NCI-H2171 (cell line): ENCODE data around the gene ECHDC1.
"Not testable (repeated sequence)": the region's sequence is repeated elsewhere in the genome, so short reads cannot be mapped to it uniquely, and the experiment has no call there.

Experiments used
- DNase-seq: peaks from one replicate; lab custom pipeline; 2025; lab: John Stamatoyannopoulos, UW

The ECHDC1 gene

GRCh38 chr6:127342946-127343808 lies at the start of gene ECHDC1:
Gene ECHDC1 (minus strand): TSS chr6:127343609. CDS start chr6:127331028, 12,581 bp downstream.
- peak; percentile 74 for DNase-seq

GRCh38 chr6:127392301-127392700 lies 48.9 kb upstream of the ECHDC1 start:
- DNase-seq: no peak

- no peak for DNase-seq
Observed at GRCh38 chr6:127391094-127391953, 47.9 kb upstream of the ECHDC1 start.

DNA sequence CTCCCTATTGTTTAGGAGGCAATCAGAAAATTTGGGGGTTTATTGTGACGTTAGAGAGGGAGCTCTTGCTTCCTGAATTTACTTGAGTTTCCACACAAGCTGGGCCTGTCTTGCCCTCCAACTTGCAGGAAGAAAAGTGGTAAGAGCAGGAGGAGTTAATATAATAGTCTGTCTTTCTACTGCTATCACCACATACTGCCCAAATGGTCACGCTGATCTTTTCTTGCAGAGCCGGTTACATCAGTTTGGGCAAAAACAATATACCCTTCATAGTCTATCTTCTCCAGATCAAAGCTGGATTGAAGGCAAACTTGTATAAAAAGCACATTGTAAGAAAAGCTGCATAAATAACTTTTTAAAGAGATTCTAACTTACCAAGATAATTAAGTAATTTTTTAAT lies 46.3 kb upstream of the ECHDC1 start:
- no peak for DNase-seq

DNA sequence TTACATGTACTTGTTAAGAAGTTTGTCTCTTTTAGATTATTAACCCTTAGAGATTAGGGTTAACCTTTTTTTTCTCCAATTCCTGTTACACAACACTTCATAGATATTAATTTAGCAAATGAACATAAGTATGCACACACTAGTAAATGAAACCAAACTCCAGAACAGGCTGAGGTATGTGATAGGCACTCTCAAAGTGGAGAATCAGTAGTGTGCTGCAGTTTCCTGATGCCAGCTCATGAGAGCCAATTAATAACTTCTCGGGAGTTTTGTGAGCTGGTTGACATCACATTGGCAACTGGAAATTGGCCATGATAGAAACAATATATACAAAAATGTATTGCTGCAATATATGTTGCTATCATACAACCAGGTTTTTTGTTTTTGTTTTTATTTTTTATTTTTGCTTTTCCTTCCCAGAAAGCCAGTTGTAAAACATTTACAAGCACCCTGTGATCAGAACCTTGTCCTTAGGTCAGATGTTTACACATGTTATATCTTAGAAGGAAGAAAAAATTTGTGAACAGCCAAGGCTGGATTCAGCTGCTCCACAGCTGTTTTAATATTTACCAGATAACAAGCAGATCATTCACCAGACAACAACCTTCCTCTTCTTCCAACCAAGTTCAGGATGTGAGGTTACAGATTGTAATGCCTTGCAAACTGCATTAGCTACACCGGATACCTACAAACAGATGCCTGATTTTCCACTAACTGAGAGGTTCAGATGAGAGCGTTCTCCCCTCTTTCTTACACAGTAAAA lies 42.4 kb upstream of the ECHDC1 start:
- DNase-seq: no peak

- not testable (repeated sequence) for DNase-seq
Observed at GRCh38 chr6:127384848-127385247, 41.4 kb upstream of the ECHDC1 start.

DNA sequence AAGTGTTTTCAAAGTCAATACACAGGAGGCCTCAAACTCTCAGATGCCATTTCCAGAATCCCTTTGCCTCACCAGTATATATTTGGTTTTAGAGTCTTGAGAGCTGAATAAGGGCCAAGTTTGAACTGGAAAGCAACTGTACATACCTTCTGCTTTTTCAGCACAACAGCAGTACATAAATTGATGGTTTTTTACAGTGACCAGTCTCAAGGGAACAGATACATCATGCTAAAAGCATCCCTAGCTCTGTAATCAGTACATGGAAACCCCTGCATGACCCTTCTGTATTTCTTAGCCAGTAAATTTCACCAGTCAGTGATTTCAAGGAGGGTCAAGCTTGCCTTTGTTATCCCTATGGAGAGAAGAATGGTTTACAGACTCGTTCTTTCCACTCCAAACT lies 40.6 kb upstream of the ECHDC1 start:
- DNase-seq: no peak

DNA sequence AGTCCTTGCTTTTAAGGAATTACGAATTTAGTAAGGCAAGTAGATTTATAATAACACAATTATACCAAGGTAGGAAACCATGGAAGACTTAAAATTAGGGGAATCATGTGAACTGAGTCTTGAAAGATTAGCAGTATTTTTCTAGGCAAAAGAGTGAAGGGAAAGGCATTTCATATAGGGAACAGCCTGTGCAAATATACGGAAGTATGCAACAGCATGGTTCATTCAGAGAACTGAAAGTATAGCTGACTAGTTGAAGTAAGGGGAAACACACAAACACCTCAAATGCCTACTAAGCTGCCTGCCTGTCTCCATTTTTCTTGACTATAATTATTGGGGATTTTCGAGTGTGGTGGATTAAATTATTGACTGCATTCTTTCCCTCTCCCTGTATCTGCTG lies 39.0 kb upstream of the ECHDC1 start:
- no peak for DNase-seq

DNA sequence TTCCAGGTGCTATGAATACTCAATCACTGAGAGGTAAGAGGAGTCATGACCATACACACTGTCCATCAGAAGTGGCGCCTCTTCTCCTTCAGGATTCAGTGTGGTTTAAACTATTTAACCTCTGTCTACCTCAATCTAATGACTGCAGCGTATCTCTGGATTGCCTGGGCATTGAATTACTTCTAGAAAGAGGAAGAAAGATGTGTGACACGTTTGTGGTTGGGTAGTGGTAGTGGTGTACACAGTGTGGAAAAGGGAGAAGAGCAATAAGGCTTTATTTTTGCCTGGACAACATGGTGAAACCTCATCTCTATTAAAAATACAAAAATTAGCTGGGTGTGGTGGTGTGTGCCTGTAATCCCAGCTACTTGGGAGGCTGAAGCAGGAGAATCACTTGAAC lies 38.0 kb upstream of the ECHDC1 start:
- no peak for DNase-seq

DNA sequence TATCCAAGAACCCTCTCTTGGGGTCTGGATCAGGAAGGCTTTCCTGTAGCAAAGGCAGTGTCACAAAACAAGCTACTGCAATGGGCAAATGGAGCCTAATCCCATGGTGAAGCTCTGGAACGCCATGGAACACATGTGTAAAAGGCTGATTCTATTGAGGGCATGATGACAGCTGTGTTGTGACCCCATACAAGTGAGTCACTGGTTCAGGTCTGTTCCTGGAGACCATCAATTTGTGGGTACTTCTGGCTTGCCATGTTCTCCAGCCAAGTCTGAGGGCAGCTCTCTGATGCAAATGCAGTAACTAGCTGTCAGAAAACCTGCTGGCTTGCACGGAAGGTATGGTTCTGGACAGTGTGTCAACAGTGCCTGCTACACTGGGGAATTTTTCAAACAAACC lies 33.3 kb upstream of the ECHDC1 start:
- DNase-seq: no peak

DNA sequence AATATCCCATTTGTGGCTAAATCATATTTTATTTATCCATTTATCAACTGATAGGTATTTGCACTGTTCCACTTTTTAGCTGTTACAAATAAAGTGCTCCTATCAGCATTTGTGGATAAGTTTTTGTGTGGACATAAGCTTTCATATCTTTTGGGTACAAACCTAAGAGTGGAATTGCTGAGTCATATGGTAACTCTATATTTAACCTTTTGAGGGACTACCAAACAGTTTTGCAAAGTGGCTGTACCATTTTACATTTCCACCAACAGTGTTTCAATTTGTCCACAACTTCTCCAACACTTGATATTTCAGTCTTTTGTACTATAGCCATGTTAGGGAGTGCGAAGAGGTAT lies 23.6 kb upstream of the ECHDC1 start:
- no peak for DNase-seq

- no peak for DNase-seq
Observed at GRCh38 chr6:127366282-127367022, 23.0 kb upstream of the ECHDC1 start.

GRCh38 chr6:127365874-127366273 lies 22.5 kb upstream of the ECHDC1 start:
- DNase-seq: no peak

GRCh38 chr6:127352524-127352923 lies 9.1 kb upstream of the ECHDC1 start:
- no peak for DNase-seq

DNA sequence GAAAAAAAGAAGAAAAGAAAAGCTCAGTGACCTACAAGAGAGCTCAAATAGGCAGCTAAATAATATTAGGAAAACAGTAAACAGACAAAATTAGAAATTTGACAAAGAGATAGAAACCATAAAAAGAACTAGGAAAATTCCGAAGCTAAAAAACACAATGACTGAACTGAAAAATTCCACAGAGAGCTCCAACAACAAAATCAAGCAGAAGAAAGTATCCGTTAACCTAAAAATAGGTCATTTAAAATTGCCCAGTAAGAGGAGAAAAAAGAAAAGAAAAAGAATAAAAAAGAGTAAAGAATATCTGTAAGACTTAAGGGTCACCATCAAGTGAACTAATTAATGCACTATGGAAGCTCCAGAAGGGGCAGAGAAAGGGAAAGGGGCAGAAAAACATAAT lies 6.6 kb upstream of the ECHDC1 start:
- DNase-seq: no peak

- no peak for DNase-seq
Observed at GRCh38 chr6:127348028-127348661, 4.7 kb upstream of the ECHDC1 start.

DNA sequence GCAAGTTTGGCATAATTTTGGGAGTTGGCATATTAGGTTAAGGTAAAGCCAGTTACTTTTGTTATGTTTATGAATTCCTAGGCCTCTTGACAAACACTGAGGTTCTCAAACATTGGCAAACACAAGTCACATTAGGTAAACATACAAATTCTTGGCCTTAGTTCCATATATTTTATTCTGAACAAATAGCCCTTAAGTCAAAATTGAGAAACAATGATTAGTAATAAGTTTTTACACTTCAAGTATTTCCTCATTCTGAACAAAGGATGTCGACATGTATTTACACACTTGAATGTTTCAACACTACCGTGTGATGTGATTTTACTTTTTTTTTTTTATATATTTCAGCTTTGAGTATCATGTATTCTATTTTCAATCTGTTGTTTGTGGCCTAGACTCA lies 3.8 kb upstream of the ECHDC1 start:
- DNase-seq: no peak

DNA sequence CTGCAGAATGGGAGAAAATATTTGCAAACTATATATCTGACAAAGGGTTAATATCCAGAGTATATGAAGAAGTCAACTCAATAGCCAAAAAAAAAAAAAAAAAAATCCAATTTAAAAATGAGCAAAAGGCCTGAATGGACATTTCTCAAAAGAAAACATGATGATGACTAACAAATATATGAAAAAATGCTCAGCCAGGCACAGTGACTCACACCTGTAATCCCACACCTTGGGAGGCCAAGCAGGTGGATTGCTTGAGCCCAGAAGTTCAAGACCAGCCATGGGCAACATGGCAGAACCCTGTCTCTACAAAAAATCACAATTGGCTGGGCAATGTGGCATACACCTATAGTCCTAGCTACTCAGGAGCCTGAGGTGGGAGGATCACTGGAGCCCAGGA lies 2.1 kb upstream of the ECHDC1 start:
- no peak for DNase-seq

DNA sequence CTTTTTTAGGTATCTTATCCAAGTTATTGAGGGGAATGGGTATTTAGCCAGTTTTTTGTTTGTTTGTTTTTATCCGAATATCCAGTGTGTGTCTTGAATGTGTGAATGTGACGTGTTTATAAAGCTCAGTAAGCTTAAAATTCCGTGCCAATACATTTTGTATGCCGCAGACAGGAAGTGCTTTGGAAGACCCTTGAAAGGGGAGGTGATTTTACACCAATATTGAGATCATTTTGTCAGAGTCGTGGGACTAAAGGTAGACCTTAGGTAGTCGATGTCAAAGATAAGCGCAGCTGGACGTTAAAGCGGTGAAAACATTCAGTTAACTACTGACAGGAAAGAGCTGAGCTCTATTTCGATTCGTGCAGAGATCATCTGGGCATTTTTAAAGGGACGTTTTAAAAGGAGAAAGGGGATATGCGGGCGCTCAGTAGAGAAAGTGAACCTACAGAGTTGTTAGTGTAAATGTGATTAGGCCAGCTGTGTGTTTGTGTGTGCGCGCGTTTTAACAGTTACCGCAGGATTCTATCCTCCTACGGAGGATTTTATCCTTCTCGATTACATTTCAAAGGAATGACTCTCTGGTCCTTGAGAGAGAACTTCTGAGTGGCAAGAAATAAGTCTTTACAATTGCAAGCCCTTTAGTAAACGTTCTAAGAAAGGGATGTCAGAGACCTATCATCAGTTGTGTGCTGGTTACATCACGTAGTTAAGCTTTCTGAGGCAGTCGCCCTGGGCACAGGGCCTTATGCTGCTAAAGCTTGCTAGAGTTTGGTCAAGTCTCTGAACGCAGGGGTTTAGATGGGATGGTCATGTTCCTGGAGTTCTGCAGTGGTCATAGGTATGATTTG lies 625 bp upstream of the ECHDC1 start:
- DNase-seq: peak; percentile 5

GRCh38 chr6:127342296-127342945 lies 988 bp downstream of the ECHDC1 start:
- no peak for DNase-seq
